Fibroblast of the aortic adventitia (primary cell): ENCODE results near the gene INSL3. TPM values are rescaled to one million over a fixed set of nuclear protein-coding genes. Genes with fewer than 3 reads are reported as not detected.
A peak's percentile ranks its signal among the peaks of the same experiment; 100 is the strongest.

Experiments
- DNase-seq: peaks from one replicate; pipeline ENCODE4 v3.0.0-alpha.2; 2010; ENCODE audit warnings: low read depth
- H3K4me3 ChIP-seq: 2 replicates; pipeline ENCODE4 v1.5.1; 2011; ENCODE audit warnings: low read depth, mild to moderate bottlenecking, control low read depth, low read length, moderate library complexity
- total RNA-seq: library from RNA; depleted of rRNA; stranded (reverse); fragments of >200 nt; gene quantifications from 2 replicates; pipeline ENCODE4 v1.2.3, GENCODE V29; 2012; ENCODE audit warnings: low replicate concordance
- TF ChIP-seq, protein P1 (sequence below): IDR thresholded peaks from 2 replicates; pipeline ENCODE4 v1.5.1; 2011; ENCODE audit warnings: mild to moderate bottlenecking, low read length, control low read depth, inconsistent platforms; ENCODE audit not compliant: insufficient read depth

The INSL3 gene
- total RNA-seq, 1 donor: not detected

DNA sequence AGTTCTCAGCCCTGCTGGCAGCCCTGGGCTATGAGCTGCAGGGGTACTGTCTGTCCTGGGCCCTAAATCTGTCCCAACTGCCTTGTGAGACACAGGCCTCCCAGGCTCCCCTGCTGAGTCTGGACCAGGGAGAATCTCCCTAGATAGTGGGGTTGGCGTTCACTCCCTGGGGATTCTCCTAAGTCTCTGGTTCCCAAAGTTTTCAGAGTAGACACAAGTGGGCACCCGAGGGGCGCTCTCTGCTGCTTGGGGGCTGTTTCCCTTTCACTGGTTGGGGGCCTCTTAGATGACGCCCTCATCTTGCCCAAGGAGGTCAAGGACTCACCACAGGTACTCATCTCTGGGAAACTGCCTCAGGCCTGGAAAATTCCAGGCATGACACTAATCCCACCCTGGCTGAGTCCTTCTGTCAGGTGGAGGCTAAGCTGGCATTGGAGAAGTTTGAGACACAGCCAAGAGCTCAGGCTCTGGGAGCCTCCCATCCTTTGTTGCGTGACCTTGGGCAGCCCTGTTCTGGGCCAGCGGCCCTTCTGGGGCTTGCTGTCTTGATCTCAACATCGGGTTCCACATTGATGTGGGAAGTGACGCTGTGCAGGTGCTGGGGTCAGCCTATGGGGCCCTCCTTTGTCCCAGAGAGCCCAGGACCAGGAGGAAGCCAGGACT, 42.3 kb upstream of the INSL3 start:
- H3K4me3 ChIP-seq: no peak overlapping the region
- no peak for DNase-seq
- TF ChIP-seq, protein P1, sequence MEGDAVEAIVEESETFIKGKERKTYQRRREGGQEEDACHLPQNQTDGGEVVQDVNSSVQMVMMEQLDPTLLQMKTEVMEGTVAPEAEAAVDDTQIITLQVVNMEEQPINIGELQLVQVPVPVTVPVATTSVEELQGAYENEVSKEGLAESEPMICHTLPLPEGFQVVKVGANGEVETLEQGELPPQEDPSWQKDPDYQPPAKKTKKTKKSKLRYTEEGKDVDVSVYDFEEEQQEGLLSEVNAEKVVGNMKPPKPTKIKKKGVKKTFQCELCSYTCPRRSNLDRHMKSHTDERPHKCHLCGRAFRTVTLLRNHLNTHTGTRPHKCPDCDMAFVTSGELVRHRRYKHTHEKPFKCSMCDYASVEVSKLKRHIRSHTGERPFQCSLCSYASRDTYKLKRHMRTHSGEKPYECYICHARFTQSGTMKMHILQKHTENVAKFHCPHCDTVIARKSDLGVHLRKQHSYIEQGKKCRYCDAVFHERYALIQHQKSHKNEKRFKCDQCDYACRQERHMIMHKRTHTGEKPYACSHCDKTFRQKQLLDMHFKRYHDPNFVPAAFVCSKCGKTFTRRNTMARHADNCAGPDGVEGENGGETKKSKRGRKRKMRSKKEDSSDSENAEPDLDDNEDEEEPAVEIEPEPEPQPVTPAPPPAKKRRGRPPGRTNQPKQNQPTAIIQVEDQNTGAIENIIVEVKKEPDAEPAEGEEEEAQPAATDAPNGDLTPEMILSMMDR: no peak

DNA sequence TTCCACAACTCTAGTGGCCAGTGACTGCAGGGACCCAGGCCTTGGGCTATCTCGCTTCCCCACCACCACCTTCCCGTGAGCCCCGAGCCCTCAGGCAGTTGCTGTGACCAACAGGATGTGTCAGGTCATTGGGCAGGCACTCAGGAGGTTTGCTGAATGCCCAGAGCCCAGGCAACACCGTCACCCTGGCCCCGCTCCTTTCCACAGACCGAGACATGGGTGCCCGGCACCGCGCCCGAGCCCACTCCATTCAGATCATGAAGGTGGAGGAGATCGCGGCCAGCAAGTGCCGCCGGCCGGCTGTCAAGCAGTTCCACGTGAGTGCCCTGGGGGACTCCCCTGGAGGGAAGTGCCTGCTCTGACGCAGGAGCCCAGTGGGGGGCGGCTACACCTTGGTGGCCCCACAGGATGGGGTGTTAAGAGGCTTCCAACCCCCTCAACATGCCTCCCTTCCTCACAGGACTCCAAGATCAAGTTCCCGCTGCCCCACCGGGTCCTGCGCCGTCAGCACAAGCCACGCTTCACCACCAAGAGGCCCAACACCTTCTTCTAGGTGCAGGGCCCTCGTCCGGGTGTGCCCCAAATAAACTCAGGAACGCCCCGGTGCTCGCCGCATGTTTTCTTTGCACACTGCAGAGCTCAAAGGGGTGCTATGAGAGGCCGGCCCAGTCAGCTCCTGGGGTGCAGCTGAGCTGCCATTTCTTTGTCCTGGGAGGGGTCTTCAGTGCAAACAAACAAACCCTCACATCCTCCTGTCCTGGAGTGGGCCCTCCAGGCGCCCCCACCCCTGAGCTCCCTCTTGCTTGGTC, 41.6 kb upstream of the INSL3 start:
- TF ChIP-seq, protein P1: no peak
- no peak overlapping the region for H3K4me3 ChIP-seq
- DNase-seq: no peak

DNA sequence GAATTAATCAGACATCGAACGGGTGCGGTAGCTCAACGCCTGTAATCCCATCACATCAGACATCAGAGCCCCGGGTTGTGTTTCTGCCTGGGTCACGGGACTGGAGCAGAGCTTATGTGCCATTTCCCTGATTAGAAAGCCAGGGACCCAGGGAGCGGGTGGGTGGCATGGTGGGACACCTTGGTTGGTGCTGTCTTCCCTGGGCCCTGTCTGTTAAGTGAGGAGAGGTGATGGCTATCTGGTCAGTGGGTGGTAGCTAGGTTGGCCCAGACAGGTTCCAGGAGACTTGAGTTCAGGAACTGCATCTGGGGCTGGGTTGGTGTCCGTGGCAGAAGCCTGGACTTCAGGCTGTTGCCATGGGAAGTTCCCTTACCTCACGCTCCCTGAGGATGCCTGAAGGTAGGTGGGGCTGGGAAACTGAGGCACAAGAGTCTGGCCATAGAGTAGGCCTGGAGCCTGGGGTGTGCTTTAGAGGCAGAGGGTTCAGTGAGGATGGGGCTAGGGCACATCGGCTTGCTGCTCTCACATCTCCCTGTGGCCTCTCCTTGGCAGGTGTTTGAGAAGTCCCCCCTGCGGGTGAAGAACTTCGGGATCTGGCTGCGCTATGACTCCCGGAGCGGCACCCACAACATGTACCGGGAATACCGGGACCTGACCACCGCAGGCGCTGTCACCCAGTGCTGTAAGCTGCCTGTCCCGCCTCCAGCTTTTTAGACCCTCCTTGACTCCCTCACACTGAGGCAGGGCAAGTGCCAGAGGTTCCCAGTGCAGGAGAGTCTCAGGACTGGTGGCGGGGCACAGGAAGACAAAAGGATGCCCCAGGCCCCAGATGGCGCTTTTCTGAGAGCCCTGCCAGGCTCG, 40.5 kb upstream of the INSL3 start:
- peak overlapping the region; percentile 95 for H3K4me3 ChIP-seq
- TF ChIP-seq, protein P1: no peak
- DNase-seq: no peak

DNA sequence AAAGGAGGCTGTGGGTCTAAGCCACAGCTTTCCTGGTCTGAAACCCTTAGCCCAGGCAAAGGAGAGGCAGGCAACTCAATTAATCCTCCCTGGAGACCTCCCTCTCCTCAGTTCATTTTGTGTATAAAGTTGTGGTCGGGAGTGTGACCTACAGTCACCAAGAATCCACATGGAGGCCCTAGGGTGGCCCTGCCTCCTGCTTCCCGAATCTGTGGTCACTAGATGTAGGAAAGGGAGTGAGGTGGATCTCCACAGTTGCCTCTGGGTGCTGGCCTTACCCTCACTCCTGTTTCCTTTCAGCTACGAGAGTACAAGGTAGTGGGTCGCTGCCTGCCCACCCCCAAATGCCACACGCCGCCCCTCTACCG, 39.7 kb upstream of the INSL3 start:
- H3K4me3 ChIP-seq: peak overlapping the region; percentile 95
- DNase-seq: no peak
- TF ChIP-seq, protein P1: no peak

DNA sequence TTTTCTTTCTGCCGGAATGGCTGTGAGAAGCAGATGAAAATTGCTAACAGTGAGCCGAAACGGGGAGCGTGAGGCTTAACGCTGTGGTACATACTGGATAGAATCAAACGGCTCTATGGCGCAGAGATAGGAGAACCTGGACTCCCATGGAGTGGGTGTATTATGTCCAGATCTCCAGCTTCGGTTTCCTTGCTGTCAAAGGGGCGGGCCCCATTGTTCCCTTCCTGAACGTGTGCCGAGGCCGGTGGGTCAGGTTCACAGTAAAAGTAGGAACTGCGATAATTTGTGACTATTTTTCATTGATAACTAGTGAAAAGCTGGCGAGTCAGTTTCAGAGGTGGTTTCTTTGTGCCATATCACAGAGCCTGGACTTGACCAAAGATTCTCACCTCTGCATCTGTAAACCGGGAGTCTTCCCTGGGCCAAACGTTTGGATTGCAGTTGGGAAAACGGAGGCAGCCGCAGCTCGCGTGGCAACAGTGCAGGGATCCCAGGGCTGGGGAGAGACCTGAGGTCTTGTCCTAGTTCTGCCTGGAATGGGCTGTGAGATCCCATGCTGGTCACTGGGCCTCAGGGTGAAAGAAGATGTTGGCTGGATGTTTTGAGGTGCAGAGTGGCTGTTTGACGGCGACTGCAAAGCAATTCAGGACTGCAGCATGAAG, 39.1 kb upstream of the INSL3 start:
- H3K4me3 ChIP-seq: peak overlapping the region; percentile 95
- TF ChIP-seq, protein P1: no peak
- no peak for DNase-seq
